Suprapubic skin (tissue), 4 donors: ENCODE results near the gene TSPYL4.

Source experiments
- EP300 ChIP-seq: sonication (generic); formaldehyde crosslinking; IDR thresholded peaks from one replicate; pipeline ENCODE4 v1.6.1; 2017; ENCODE audit warnings: antibody characterized with exemption
- POLR2A ChIP-seq, 2 donors: fragments of 450-650 bp; IDR thresholded peaks; one replicate each; pipeline ENCODE4 v1.6.1; 2017; ENCODE audit warnings: antibody characterized with exemption in 2 of 2, mild to moderate bottlenecking in 2 of 2, moderate library complexity in 2 of 2
- POLR2AphosphoS5 ChIP-seq, 3 donors: sonication (generic); formaldehyde crosslinking; IDR thresholded peaks; one replicate each; pipeline ENCODE4 v1.6.1; 2017; ENCODE audit warnings: antibody characterized with exemption in 3 of 3
- TF ChIP-seq, protein P1 (sequence below), 2 donors: fragments of 200-600 bp in 1 of 2; fragments of 450-650 bp in 1 of 2; sonication (generic) in 1 of 2; IDR thresholded peaks; one replicate each; pipeline ENCODE4 v1.5.1; 2016 to 2019; ENCODE audit warnings: antibody characterized with exemption in 2 of 2, mild to moderate bottlenecking in 1 of 2, moderate library complexity in 1 of 2

- TF ChIP-seq EP300 (no peak), POLR2AphosphoS5 (IDR thresholded peaks at IDR 0.05) (no peak), POLR2A (IDR thresholded peaks at IDR 0.05) (no peak)
- TF ChIP-seq, protein P1, sequence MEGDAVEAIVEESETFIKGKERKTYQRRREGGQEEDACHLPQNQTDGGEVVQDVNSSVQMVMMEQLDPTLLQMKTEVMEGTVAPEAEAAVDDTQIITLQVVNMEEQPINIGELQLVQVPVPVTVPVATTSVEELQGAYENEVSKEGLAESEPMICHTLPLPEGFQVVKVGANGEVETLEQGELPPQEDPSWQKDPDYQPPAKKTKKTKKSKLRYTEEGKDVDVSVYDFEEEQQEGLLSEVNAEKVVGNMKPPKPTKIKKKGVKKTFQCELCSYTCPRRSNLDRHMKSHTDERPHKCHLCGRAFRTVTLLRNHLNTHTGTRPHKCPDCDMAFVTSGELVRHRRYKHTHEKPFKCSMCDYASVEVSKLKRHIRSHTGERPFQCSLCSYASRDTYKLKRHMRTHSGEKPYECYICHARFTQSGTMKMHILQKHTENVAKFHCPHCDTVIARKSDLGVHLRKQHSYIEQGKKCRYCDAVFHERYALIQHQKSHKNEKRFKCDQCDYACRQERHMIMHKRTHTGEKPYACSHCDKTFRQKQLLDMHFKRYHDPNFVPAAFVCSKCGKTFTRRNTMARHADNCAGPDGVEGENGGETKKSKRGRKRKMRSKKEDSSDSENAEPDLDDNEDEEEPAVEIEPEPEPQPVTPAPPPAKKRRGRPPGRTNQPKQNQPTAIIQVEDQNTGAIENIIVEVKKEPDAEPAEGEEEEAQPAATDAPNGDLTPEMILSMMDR (IDR thresholded peaks at IDR 0.05), result no peak
Observed at GRCh38 chr6:116238083-116238482, 15.8 kb downstream of the TSPYL4 start.
